ENCODE data around the gene AKNA. TPM values are rescaled to one million over a fixed set of nuclear protein-coding genes. Genes with fewer than 3 reads are reported as not detected.

AKNA gene
- polyA plus RNA-seq, 3 donors, result 3.3 to 147 (median 7.3) TPM

- Histone ChIP-seq H3K36me3 (replicated peaks in 1 of 2; ENCODE audit: control insufficient read depth in 1 of 2, insufficient read depth in 2 of 2, low read length in 2 of 2) (no peaks in the 10 kb centered on the region), H3K4me1 (ENCODE audit: control insufficient read depth in 1 of 2, insufficient read depth in 2 of 2, low read length in 2 of 2) (no peaks in the 10 kb centered on the region), H3K79me2 (ENCODE audit: insufficient read depth, low read length) (no peaks in the 10 kb centered on the region), H2AFZ (ENCODE audit: insufficient read depth, low read depth, low read length, poor library complexity, severe bottlenecking) (no peak overlapping the region), H3K27ac (ENCODE audit: low read depth in 1 of 2, low read length in 2 of 2) (no peak overlapping the region), H4K20me1 (ENCODE audit: insufficient read depth, low read length) (no peaks in the 10 kb centered on the region), H3K4me3 (replicated peaks in 1 of 3; ENCODE audit: low read depth in 2 of 3, low read length in 3 of 3) (no peak overlapping the region), H3K9ac (ENCODE audit: insufficient read depth, low read length, poor library complexity, severe bottlenecking) (no peak overlapping the region), H3K9me3 (replicated peaks in 1 of 2; ENCODE audit: control insufficient read depth in 1 of 2, insufficient read depth in 1 of 2, low read length in 2 of 2) (no peaks in the 10 kb centered on the region), H3K27me3 (ENCODE audit: control insufficient read depth in 2 of 2, insufficient read depth in 2 of 2, low read length in 2 of 2) (no peaks in the 10 kb centered on the region), H3K4me2 (replicated peaks; ENCODE audit: extremely low read depth, low read length, poor library complexity, severe bottlenecking) (no peak overlapping the region)
- H3K27ac Mint-ChIP-seq, result no peak overlapping the region
- H3K27me3 Mint-ChIP-seq (ENCODE audit: low read depth in 3 of 3), result peaks cover 0 to 6% (median 0%) of the 10 kb centered on the region in 3 donors
- no peaks in the 10 kb centered on the region for H3K9me3 Mint-ChIP-seq
- intact Hi-C loops (cut with micrococcal nuclease), result loop anchor here in 1 of 2 donors (10.0 kb wide), 1 partner anchor 222 kb away; the partner anchor contains the start of gene TEX53
- H3K36me3 Mint-ChIP-seq, result no peaks in the 10 kb centered on the region
- H3K4me3 Mint-ChIP-seq, result no peak overlapping the region
- no peaks in the 10 kb centered on the region for H3K4me1 Mint-ChIP-seq
- WGBS (ENCODE audit: insufficient coverage), result 93% methylated on average over 11 of the region's 15 CpGs
- TF ChIP-seq CTCF (IDR thresholded peaks at IDR 0.05), result no peak
- no peak for DNase-seq
Observed at GRCh38 chr9:114433086-114433485, 45.3 kb upstream of the AKNA start.

GRCh38 chr9:114432323-114433067 is 44.7 kb upstream of the AKNA start:
- intact Hi-C loops (cut with micrococcal nuclease), result loop anchor here in 1 of 2 donors (10.0 kb wide), 1 partner anchor 222 kb away; the partner anchor contains the start of gene TEX53
- no peak overlapping the region for H3K4me2 ChIP-seq (replicated peaks; ENCODE audit: extremely low read depth, low read length, poor library complexity, severe bottlenecking)
- no peak overlapping the region for H3K4me3 Mint-ChIP-seq
- H3K36me3 Mint-ChIP-seq, result no peaks in the 10 kb centered on the region
- WGBS (ENCODE audit: insufficient coverage), result 53% methylated on average over 3 of the region's 6 CpGs
- H3K9ac ChIP-seq (ENCODE audit: insufficient read depth, low read length, poor library complexity, severe bottlenecking), result no peak overlapping the region
- H3K27ac ChIP-seq (ENCODE audit: low read depth in 1 of 2, low read length in 2 of 2), result no peak overlapping the region
- peaks cover 0 to 6% (median 2%) of the 10 kb centered on the region in 3 donors for H3K27me3 Mint-ChIP-seq (ENCODE audit: low read depth in 3 of 3)
- no peaks in the 10 kb centered on the region for H3K36me3 ChIP-seq (replicated peaks in 1 of 2; ENCODE audit: control insufficient read depth in 1 of 2, insufficient read depth in 2 of 2, low read length in 2 of 2)
- no peaks in the 10 kb centered on the region for H3K9me3 ChIP-seq (replicated peaks in 1 of 2; ENCODE audit: control insufficient read depth in 1 of 2, insufficient read depth in 1 of 2, low read length in 2 of 2)
- H3K27me3 ChIP-seq (ENCODE audit: control insufficient read depth in 2 of 2, insufficient read depth in 2 of 2, low read length in 2 of 2), result no peaks in the 10 kb centered on the region
- H3K4me3 ChIP-seq (replicated peaks in 1 of 3; ENCODE audit: low read depth in 2 of 3, low read length in 3 of 3), result no peak overlapping the region
- H2AFZ ChIP-seq (ENCODE audit: insufficient read depth, low read depth, low read length, poor library complexity, severe bottlenecking), result no peak overlapping the region
- no peaks in the 10 kb centered on the region for H3K79me2 ChIP-seq (ENCODE audit: insufficient read depth, low read length)
- DNase-seq, result no peak
- no peak for TF ChIP-seq CTCF (IDR thresholded peaks at IDR 0.05)
- no peak overlapping the region for H3K27ac Mint-ChIP-seq
- H4K20me1 ChIP-seq (ENCODE audit: insufficient read depth, low read length), result no peaks in the 10 kb centered on the region
- H3K4me1 Mint-ChIP-seq, result no peaks in the 10 kb centered on the region
- no peaks in the 10 kb centered on the region for H3K9me3 Mint-ChIP-seq
- no peaks in the 10 kb centered on the region for H3K4me1 ChIP-seq (ENCODE audit: control insufficient read depth in 1 of 2, insufficient read depth in 2 of 2, low read length in 2 of 2)
